Hematopoietic multipotent progenitor cell treated with erythropoietin and hydrocortisone succinate and interleukin-3 and kit ligand, for 4 days (in vitro differentiated cells): ENCODE results near the gene MIF4GD.
"Not testable (repeated sequence)": the region's sequence is repeated elsewhere in the genome, so short reads cannot be mapped to it uniquely, and the experiment has no call there.

Experiments used
- DNase-seq: peaks from one replicate; pipeline ENCODE4 v3.0.0-alpha.2; 2015

The MIF4GD gene, protein sequence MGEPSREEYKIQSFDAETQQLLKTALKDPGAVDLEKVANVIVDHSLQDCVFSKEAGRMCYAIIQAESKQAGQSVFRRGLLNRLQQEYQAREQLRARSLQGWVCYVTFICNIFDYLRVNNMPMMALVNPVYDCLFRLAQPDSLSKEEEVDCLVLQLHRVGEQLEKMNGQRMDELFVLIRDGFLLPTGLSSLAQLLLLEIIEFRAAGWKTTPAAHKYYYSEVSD

DNA sequence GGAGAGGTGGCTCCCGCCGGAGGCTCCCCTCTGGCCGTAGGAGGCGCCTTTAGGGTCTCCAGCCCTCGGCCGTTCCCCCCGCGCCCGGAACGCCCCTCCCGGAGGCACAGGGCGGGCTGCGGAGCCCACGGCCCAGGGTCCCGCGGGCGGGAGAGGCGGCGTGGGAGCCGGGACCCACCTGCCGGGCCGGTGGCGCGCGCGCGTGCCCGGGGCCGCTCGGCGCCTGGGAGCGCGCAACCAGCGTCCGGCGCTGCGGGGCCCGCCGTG lies at the start of gene MIF4GD:
Gene MIF4GD, minus strand, starts transcription at position 266 of the 267 bp plus-strand sequence. CDS start 1,036 bp downstream, outside the sequence.
- no peak for DNase-seq

DNA sequence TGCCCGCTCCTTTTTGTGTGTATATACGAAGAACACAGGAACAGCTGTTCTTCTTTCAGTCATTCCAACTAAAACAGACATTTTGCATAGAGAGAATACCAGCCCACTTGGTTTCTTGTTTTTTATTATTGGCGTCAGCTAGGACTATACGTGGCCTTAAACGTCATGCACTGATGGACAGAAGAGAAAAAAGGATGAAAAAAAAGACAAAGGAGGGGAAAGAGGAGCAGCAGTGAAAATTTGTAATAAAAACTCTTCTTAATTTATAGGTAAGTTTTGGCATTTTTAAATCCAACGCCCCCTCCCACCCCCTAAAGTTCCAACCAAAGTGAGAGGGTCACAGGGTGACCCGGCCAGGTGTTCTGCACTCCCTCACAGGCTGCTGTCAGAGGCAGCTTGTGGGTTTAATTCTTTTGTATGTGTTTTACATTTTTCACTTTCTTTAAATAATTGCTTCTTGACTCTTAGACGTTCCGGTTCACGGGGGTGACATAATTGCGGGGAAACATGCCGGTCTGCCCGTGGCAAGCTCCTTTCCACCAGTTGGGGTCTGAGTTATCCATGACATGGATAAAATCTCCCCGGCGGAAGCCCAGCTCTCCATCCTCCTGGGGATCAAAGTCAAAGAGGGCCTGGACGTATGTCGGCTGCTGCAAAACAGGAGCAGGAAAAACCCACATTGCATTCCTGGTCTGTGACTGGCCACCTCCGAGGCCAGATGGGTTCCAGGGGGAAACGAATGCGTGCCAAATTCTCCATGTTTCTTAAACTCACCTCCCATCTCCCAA lies 49.1 kb upstream of the MIF4GD start:
- DNase-seq, result no peak

DNA sequence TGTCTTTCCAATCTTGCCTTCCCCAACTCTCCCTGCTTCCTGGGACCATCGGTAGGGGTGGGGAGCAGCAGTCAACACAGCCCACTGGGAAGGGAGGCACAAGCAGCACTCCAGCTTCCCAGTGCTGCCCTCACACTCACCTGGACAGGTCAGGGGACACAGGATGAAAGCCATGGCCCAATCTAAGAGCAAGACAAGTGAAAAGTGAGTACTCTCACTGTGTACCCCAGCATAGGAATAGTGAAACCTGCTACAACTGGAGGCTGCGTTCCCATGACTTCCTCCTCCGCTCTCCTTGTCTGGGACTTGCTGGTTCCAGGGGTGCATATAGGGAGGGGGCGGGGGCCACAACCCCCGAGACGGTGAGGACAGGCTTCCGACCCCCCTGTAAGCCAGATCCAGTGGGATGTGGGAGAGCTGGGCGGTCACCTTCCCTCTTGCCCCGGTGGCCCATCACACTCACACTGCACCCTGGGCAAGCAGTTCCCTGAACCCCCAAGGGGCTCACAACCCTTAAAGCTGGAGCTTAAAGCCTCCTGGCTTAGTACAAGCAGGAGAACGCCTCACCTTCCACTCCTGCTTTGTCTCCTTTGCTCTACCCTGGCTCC lies 47.7 kb upstream of the MIF4GD start:
- no peak for DNase-seq

DNA sequence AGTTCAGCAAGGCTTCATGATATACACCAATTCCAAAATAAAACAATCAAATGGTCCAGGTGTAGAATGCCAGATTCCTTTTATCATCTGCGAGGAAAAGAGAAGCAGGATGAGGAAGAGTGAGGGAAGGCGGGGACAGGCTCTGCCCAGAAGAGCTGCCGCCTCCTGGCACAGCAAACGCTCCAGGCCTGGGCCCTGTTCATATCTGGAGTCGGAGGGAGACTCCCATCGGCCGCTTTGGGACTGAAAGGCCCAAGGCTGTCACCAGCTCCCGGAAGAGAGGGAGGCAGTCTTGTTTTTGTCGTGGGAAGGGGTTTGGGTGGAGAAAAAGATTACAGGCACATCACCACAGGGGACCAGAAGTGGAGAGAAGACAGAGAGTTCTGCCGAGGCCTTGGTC lies 47.2 kb upstream of the MIF4GD start:
- no peak for DNase-seq

DNA sequence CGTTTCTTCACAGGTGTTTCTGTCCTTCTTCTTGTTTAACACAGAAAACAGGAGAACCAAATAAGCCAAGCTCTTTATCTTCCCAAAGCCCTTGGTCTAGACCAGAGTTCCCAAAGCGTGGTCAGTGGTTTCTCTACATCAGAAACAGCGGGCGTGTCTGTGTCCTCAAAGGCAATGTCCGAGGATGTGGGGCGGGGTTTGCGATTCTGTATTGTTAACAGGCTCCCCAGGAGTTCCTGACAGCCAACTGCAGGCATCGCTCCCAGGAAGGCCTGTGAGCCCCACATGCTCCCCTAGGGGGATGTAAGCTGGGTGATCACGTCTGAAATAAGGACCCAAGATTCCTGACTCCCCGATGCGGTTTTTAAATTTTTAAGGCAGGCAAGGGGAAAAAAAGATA lies 46.6 kb upstream of the MIF4GD start:
- DNase-seq, result peak; percentile 63

DNA sequence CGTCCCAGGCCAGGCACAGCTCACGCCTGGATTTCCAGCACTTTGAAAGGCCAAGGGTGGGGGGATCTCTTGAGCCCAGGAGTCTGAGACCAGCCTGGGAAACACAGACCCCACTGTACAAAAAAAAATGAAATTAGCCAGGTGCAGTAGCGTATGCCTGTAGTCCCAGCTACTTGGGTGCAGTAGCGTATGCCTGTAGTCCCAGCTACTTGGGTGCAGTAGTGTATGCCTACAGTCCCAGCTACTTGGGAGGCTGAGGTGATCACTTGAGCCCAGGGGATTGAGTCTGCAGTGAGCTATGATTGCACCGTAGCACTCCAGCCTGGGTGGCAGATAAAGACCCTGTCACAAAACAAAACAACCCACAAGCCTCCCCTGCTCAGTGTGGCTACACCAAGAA lies 45.2 kb upstream of the MIF4GD start:
- DNase-seq, result no peak

DNA sequence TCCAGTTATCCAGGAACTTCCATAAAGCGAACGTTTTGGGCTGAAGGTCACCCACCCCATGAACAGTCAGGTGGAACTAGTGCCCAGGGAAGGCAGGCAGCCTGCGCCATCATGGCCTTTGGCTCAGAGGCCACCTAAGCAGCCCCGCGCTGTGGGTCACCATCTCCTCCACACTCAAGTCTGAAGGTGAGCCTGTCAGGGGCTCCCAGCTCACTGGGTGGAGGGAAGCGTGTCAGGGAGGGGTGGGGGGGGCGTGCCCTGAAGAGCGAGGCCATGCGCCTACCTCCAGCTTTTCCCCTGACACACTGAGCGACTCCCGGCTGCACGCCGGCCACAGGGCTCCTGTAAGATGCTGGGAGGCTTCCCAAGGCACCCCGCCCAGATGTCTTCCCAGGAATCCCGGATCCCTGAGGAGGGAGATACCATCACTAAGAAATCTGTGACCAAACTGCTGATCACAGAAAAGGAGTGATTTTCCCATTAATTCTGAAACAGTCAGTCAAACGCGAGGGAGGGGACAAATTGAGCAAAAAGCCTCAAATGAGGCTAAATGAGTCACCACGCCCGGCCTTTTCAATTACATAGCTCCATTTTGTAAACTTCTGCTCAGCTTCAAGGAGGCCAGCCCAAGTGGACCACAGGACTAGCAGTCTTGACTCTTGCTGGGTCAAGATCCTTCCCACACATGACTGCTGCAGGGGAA lies 44.7 kb upstream of the MIF4GD start:
- no peak for DNase-seq

DNA sequence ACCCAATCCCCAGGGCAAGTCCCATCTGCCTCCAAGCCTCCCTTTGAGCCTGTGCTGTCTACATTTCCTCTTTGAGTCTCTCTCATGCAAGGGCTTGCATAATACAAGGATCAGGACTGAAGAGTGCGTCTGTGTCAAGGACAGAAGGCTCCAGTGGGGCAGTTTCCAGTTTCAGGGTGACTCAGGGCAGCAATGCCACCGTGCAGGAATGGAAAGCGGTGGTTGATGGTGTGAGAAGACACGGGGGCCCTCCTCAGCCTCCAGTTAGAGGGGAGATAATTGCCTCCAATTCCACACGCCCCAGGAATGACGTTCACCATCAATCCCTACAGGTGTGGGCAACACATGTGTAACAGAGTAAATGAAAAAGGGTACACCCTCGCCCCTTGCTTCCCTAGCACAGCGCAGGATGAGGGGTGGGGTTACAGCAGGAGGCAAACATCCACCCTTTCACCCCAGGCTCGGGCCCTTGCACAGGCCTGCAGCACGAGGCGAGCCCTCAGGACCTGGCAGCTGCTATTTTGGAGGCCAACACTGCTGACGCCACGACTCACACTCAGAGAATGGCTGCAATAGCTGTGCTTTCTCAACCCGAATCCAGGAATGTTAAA lies 43.0 kb upstream of the MIF4GD start:
- peak; percentile 57 for DNase-seq

DNA sequence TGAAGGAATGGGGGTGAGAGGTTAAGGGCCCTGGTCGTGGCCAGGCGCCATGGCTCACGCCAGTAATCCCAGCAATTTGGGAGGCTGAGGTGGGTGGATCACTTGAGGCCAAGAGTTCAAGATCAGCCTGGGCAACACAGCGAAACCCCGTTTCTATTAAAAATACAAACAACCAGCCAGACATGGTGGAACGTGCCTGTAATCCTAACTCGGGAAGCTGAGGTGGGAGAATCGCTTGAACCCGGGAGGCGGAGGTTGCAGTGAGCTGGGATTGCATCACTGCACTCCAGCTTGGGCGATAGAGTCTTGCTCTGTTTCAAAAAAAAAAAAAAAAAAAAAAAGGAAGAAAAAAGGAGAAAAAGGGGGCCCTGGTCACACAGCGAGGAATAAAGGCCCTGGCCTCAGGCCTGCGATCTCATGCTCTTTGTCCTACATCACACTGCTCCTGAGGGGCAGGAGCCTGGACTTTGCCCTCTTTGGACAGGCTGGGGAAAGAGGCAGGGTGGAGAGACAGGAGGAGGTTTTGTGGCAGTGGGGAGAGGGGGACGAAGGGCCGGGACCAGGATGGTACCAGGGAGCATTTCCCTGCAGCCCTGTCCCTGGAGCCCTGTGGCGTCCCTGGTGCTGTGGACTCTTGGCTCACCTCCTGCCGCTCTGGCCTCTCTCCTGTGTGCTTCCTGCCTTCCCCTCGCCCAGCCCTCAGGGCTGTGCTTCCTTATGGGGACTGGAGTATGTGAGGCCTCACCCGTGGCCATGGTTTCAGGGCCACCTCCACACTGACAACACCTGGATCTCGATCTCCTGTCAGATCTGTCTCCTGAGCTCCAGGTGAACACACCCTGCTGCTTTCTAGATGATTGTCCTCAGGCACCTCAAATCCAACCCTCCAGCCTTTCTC lies 38.0 kb upstream of the MIF4GD start:
- DNase-seq, result no peak

DNA sequence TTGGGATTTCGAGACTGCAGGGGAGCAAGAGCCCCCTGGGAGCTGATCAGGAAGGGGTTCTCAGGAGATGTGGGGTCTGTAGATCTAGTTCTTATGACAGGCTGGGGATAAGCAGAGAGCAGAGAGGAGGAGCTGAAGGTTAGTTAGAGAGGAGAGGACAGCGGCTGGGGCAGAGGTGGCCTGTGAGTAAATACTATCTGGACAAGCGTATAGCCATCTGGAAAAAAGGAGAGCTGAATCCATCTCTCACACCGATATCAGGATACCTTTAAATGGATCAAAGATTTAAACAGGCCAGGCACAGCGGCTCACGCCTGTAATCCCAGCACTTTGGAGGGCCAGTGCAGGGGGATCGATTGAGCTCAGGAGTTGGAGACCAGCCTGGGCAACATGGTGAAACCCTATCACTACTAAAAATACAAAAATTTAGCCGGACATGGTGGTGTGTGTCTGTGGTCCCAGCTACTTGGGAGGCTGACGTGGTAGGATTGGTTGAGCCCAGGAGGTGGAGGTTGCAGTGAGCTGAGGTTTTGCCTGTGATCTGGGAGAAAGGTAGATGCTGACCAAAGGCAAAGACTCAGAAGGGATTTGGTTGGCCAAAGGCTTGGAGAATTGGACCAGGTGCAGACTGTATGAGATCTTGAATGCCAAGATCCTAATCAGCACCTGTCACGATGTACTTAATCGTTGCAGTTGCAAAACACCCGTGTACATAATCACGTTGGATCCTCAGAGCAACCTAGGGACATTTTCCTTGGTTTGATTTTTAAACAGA lies 37.1 kb upstream of the MIF4GD start:
- DNase-seq, result no peak

DNA sequence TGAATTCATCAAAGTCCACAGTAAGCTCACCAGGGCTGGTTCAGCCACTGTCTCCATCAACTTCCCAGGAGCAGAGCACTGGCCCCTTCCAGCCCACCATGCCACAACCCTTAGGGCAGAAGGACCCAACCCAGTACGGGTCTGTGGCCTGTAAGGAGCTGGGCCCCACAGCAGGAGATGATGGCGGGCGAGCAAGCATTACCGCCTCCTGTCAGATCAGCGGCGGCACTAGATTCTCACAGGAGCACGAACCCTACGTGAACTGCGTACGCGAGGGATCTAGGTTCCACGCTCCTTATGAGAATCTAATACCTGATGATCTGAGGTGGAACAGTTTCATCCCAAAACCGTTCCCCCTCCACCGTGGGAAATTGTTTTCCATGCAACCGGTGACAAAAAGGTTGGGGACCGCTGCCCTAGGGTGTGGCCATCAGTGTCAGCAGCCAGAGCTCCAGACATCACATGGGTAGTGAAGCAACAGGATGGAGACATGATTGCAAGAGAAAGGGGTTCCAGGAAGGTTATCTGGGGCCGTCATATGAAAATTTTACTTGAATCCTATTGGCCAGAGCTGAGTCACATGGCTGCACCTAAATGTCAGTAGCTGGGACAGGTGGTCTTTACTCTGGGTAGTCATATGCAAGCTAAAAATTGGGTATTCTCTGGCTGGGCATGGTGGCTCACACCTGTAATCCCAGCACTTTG lies 30.6 kb upstream of the MIF4GD start:
- no peak for DNase-seq

DNA sequence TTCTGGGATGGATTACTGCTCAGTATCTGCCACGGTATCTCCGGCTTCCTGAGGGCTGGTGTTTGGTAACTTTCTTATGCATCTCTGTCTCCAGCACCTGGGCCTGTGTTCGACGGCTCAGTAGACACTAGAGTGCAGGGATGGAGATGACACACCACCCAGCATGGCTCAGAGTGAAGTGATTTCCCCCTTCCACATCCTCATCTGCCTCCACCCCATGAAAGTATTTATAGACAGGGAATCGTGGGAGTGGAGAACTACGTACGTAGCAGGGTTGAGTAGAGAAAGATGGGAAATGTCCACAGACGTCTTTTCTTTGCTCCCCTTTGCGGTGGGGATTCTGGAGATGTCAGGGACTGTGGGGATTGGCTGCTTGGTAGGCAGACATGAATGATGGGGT lies 30.0 kb upstream of the MIF4GD start:
- DNase-seq, result no peak

DNA sequence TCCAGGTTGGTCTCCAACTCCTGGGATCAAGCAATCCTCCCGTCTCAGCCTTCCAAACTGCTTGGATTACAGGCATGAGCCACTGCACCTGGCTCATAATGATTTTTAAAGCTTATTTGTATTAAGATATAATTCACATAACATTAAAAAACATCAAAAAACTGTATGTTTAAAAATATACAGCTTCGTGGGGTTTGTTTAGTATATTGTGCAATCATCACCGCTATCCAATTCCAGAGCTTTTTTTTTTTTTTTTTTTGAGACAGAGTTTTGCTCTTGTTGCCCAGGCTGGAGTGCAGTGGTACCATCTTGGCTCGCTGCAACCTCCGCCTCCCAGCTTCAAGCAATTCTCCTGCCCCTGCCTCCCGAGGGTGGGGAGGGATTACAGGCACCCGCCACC lies 29.2 kb upstream of the MIF4GD start:
- DNase-seq, result no peak

DNA sequence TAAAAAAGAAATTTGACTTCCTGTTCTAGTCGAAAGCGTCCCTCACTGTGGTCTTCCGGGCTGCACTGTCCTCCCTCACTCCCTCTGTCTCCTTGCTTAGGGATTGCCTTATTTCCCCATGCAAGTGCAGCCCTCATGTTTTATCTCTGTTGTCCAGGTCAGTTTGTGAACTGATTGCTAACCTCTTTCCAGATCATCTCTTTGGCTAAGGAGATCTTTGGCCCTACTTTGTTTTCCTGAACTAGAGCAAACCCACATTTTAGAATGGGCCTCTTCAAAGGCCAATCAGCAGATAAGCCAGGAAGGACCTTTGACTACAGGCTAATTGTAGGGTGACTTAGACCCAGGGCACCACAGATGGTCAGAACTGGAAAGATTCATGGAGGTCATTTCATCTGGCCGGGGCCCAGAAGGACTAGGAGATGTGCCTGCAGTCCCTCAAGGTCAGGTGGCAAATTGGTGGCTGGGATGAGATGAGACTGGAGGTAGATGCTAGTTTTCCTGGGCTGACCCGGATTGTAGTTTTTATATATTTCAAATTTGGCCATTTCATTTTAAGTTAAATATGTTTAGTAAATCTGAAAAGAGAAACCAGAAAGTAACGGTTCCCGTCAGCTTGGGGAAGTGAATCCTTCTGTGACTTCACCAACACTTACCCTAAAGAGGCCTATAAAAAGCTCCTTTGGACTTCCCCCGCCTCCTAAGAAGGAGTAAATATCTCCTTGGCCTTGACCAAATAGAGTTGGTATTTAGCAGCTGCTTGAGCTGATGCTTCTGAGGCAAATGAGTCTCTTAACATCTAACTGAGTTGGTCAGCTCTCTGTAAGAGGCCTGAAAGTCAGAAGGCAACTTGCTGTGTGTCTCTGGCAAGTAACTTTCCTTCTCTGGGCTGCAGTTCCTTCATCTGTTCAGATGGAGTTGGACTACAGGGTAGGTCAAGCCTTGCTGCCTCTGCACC lies 24.4 kb upstream of the MIF4GD start:
- DNase-seq, result no peak

DNA sequence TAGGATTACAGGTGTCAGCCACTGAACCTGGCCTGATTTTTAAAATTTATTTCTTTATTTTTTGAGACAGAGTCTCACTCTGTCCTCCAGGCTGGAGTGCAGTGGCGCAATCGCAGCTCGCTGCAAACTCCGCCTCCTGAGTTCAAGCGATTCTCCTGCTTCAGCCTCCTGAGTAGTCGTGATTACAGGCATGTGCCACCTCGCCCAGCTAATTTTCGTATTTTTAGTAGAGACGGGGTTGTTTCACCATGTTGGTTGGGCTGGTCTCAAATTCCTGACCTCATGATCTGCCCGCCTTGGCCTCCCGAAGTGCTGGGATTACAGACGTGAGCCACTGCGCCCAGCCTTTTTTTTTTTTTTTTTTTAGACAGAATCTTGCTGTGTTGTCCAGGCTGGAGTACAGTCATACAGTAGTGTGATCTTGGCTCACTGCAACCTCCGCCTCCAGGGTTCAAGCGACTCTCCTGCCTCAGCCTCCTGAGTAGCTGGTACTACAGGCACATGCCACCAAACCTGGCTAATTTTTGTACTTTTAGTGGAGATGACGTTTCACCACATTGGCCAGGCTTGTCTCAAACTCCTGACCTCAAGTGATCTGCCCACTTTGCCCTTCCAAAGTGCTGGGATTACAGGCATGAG lies 21.9 kb upstream of the MIF4GD start:
- not testable (repeated sequence) for DNase-seq

DNA sequence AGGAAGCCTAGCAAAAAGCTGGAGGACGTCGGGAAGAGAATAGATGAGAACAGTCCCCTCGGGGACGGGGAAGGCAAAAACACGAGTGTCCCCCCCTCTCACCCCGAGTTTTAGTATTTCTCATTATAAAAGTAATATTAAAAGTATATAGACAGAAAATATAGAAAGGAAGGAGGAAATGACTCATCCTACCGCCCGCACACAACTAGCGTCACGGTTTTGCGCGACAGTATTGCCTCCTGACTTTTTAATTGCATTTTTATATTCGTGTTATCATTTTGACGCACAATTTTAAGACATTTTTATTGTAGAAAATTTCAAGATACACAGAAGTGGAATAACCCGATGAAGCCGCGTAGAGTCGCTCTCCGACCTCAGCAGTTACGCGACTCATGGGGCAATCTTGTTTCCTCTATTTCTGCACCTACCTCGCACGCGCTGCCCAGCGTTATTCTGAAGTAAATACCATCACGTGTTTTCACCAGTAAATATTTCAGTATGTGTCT lies 18.9 kb upstream of the MIF4GD start:
- DNase-seq, result peak; percentile 93

DNA sequence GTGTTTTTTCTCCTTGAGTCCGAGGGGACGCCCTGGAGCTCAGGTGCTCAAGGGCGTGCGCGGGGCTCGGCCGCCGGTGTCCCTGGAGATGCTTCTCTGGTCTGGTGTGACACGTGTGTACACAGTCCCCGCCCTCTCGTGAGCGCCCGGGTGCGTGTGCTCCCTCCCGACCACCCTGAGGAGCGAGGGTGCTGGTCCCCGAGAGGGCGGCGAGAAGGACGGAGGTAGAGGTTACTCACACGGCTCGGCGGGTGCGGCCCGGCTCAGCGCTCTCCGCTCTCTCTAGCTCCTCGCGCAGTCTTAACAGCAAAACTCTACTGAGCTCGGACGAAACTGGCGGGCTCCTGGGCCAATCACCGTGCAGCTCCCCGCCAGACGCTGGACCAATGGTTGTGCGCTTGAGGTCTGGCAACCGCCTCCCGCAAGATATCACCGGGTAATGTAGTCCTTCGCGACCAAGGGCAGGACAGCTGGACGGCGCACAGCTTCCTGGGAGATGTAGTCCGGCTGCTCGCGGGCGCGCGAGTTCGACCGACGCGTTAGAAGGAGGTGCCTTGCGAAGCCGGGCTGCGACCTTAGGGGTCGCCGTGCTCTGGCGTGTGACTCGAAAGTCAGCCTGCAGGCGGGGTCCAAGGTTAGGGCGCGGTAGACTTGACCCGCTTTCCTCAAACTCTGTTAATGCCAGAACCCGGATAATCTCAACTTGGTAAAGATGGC lies 18.2 kb upstream of the MIF4GD start, which contains the start of gene SLC25A19:
Gene SLC25A19, minus strand, starts transcription at position 319 of the 717 bp plus-strand sequence. CDS start 2,669 bp downstream, outside the sequence.
- peak; percentile 100 for DNase-seq

DNA sequence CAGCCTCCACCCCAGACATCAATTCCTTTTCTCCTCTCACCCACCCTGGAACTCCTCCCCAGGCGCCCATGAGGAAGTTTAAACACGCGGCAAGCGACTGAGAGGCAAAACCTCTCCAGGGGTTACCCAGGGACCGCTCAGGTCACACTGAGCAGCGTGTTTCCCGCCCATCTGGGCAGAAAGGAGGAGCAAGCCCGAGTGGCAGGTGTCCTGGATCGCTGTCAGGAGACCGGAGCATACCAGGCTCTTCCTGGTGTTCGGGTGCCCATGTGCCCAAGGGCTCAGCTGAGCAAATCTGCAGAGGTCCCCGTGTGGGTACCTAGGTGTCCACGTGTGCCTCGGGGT lies 17.7 kb upstream of the MIF4GD start:
- DNase-seq, result peak; percentile 75
